ENCODE data around the gene AGAP1. TPM values are rescaled to one million over a fixed set of nuclear protein-coding genes. Genes with fewer than 3 reads are reported as not detected.

Gene AGAP1
- total and polyA plus RNA-seq, 2 donors (not counting 3 experiments of a cell fraction or from before 2014, with no cell fraction given): 10.2 to 20.9 TPM

DNA sequence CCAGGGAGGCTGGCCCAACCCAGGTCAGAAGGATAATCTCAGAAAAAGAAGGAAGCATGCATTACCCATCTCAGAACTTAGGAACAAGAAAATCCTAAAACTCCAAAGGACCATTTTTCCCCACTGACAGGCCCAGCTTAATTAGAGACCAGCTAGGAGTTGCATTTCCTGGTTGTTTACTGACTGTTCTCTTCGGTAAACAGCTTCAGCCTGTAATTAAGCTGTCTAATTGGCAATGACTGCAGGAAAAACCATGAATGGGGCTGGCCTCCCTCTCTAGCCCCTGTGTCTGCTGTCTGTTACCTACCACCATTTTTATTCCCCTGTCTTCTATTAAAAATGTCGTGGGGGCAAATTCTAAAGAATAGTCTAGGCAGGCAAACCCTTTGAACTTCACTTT lies 146.5 kb downstream of the AGAP1 start:
- H3K9me3 ChIP-seq (replicated peaks; ENCODE audit: control insufficient read depth, insufficient read depth, low read length): no peaks in the 10 kb centered on the region
- H3K9me1 ChIP-seq (replicated peaks; ENCODE audit: control insufficient read depth, extremely low read depth, insufficient read depth, low read length): no peaks in the 10 kb centered on the region
- H3K79me2 ChIP-seq (ENCODE audit: control insufficient read depth, insufficient read depth, low read length): no peaks in the 10 kb centered on the region
- H3K27ac ChIP-seq (ENCODE audit: insufficient read depth, low read depth, low read length): no peak overlapping the region
- intact Hi-C loops (cut with micrococcal nuclease): no loop called here
- dilution Hi-C loops (cut with MboI; ENCODE audit: extremely low pct_ligation_motif_present, low sequenced_read_pairs): no loop called here
- H3K4me2 ChIP-seq (ENCODE audit: insufficient read depth, low read length): no peak overlapping the region
- ChIA-PET POLR2A (no interaction called here), CTCF (interaction anchor here (1.2 kb wide), 1 partner anchor 106 kb away, joined by 3 read pairs; no protein-coding TSS in a partner anchor)
- H2AFZ ChIP-seq (ENCODE audit: low read depth, low read length): no peak overlapping the region
- no peak overlapping the region for H3K9ac ChIP-seq (replicated peaks; ENCODE audit: extremely low read depth, insufficient read depth, low read length)
- no peak for DNase-seq (ENCODE audit: low read depth, low spot score)
- BruUV-seq (replicated peaks): no TSS peak
- H3K4me1 ChIP-seq (ENCODE audit: control insufficient read depth, extremely low read depth, insufficient read depth, low read length): no peaks in the 10 kb centered on the region
- H3K4me3 ChIP-seq (replicated peaks in 1 of 3; ENCODE audit: insufficient read depth in 1 of 3, low read depth in 1 of 3, low read length in 3 of 3): no peak overlapping the region
- H3K36me3 ChIP-seq (ENCODE audit: control insufficient read depth in 2 of 2, extremely low read depth in 1 of 2, insufficient read depth in 2 of 2, low read length in 2 of 2): no peaks in the 10 kb centered on the region
- TF ChIP-seq JUN (IDR thresholded peaks at IDR 0.05; ENCODE audit: borderline replicate concordance, insufficient read depth, insufficient read length, low read depth) (no peak), POLR2AphosphoS5 (IDR thresholded peaks at IDR 0.05; ENCODE audit: insufficient read depth, low read depth, low read length) (no peak), GATA2 (IDR thresholded peaks at IDR 0.05; ENCODE audit: insufficient read depth, insufficient read length, low read depth, low read length) (no peak), POLR2A (IDR thresholded peaks at IDR 0.05; ENCODE audit: low read depth, low read length) (no peak), EZH2 (IDR thresholded peaks at IDR 0.05; ENCODE audit: borderline replicate concordance, low read depth, low read length, severe bottlenecking) (no peak), MYC (IDR thresholded peaks at IDR 0.05; ENCODE audit: low read depth, low read length) (no peak), FOS (IDR thresholded peaks at IDR 0.05; ENCODE audit: borderline replicate concordance, insufficient read depth, low read length) (no peak)
- TF ChIP-seq, protein P1, sequence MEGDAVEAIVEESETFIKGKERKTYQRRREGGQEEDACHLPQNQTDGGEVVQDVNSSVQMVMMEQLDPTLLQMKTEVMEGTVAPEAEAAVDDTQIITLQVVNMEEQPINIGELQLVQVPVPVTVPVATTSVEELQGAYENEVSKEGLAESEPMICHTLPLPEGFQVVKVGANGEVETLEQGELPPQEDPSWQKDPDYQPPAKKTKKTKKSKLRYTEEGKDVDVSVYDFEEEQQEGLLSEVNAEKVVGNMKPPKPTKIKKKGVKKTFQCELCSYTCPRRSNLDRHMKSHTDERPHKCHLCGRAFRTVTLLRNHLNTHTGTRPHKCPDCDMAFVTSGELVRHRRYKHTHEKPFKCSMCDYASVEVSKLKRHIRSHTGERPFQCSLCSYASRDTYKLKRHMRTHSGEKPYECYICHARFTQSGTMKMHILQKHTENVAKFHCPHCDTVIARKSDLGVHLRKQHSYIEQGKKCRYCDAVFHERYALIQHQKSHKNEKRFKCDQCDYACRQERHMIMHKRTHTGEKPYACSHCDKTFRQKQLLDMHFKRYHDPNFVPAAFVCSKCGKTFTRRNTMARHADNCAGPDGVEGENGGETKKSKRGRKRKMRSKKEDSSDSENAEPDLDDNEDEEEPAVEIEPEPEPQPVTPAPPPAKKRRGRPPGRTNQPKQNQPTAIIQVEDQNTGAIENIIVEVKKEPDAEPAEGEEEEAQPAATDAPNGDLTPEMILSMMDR (IDR thresholded peaks at IDR 0.05; ENCODE audit: extremely low read depth in 1 of 2, insufficient read depth in 1 of 2, low read depth in 1 of 2, low read length in 2 of 2): no peak
- TF ChIP-seq, protein P2, sequence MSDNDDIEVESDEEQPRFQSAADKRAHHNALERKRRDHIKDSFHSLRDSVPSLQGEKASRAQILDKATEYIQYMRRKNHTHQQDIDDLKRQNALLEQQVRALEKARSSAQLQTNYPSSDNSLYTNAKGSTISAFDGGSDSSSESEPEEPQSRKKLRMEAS (IDR thresholded peaks at IDR 0.05; ENCODE audit: insufficient read depth, insufficient read length): no peak
- no peak for FAIRE-seq
- no peaks in the 10 kb centered on the region for H3K27me3 ChIP-seq (ENCODE audit: control insufficient read depth in 2 of 2, insufficient read depth in 2 of 2, low read length in 2 of 2)
- no peaks in the 10 kb centered on the region for H4K20me1 ChIP-seq (replicated peaks; ENCODE audit: control insufficient read depth, extremely low read depth, insufficient read depth, low read length)

All from endothelial cell of umbilical vein (primary cell).